ENCODE measurements around the gene SERPINA10. TPM values are rescaled to one million over a fixed set of nuclear protein-coding genes. Genes with fewer than 3 reads are reported as not detected.

SERPINA10 gene, protein sequence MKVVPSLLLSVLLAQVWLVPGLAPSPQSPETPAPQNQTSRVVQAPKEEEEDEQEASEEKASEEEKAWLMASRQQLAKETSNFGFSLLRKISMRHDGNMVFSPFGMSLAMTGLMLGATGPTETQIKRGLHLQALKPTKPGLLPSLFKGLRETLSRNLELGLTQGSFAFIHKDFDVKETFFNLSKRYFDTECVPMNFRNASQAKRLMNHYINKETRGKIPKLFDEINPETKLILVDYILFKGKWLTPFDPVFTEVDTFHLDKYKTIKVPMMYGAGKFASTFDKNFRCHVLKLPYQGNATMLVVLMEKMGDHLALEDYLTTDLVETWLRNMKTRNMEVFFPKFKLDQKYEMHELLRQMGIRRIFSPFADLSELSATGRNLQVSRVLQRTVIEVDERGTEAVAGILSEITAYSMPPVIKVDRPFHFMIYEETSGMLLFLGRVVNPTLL
- not detected for total RNA-seq

DNA sequence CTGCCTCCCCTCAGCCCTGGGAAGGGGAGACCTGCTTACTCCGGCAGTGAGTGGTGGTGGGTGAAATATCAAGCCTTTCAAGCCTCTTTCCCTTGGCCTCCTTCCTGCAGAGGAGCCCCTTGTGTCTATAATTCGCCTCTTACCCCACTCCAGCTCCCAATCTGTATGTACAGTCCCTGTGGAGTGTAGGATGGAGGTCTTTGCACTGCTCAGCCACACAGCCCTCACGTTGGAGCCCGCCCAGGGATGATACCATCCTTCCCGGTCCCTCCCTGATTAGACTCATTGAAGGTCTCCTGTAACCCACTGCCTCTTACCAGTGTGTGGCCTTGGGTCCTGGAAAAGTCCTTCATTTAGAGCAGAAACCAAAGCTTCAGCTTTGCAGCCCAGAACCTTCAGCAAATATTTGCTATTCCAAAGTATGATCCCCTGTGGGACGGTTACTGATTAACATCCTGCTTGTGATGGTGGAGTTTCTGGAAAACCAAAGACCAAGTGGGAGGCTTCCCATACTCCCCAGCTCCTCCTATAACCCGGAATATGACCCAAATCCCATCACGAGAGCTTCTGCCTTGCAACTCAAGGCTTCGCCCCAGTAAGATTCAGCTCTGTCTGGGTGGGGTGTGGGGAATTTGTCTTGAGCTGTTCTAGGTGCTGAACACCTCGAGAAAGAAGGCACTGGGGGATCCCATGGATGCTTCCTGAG is at the start of gene SERPINA10:
Gene SERPINA10, minus strand, starts transcription at position 397 of the 706 bp plus-strand sequence. CDS start 2,675 bp downstream, outside the sequence.
- DNase-seq = no peak
- H3K9me3 ChIP-seq = no peaks in the 10 kb centered on the region
- TF ChIP-seq POLR2A (IDR thresholded peaks at IDR 0.05) = no peak
- TF ChIP-seq, protein P1, sequence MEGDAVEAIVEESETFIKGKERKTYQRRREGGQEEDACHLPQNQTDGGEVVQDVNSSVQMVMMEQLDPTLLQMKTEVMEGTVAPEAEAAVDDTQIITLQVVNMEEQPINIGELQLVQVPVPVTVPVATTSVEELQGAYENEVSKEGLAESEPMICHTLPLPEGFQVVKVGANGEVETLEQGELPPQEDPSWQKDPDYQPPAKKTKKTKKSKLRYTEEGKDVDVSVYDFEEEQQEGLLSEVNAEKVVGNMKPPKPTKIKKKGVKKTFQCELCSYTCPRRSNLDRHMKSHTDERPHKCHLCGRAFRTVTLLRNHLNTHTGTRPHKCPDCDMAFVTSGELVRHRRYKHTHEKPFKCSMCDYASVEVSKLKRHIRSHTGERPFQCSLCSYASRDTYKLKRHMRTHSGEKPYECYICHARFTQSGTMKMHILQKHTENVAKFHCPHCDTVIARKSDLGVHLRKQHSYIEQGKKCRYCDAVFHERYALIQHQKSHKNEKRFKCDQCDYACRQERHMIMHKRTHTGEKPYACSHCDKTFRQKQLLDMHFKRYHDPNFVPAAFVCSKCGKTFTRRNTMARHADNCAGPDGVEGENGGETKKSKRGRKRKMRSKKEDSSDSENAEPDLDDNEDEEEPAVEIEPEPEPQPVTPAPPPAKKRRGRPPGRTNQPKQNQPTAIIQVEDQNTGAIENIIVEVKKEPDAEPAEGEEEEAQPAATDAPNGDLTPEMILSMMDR (IDR thresholded peaks at IDR 0.05) = no peak
- H3K27ac ChIP-seq = no peak within 1 kb of the TSS
- H3K27me3 ChIP-seq = peaks cover 0 to 76% (median 0%) of the 10 kb centered on the region in 4 donors
- peaks cover 0 to 21% (median 3%) of the 10 kb centered on the region in 3 donors for H3K4me1 ChIP-seq
- no peak within 1 kb of the TSS for H3K4me3 ChIP-seq
- WGBS, 2 donors = 76 to 78% methylated on average over 7 to 8 of the region's 10 CpGs
- intact Hi-C loops (cut with DNase I) = no loop called here
- H3K36me3 ChIP-seq = no peaks in the 10 kb centered on the region

DNA sequence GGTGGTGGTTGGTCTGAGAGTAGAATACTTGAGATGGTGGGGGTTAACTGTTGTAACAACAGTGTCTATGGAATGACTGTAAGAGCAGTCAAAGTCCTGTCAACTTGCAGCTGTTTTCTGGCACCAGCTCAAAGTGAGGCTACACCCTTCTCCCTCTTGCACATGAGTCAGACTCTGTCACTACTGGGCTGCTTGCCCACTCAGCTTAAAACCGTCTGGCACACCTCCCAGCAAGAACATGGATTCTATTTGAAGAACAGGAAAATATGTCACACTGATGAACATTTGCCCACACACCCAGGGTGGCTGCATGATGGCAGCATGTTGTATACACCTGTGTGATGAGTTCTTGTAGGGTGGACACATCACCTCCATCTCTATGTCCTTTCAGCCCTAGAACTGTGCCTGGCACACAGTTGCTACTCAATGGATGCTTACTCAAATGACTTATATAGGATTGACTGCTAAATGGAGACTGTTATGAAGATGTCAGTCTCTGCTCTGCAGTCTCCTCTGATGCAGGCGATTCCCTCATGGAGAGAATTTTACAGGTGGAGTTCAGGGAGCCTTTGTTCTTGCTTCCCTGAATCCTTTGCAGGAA is 49.4 kb upstream of the SERPINA10 start:
- 40 to 67% methylated on average over 1 to 2 of the region's 2 CpGs for WGBS, 2 donors
- H3K27ac ChIP-seq = peak overlapping the region; percentile 72 to 82 (median 78)
- no peaks in the 10 kb centered on the region for H3K36me3 ChIP-seq
- no peak overlapping the region for H3K4me3 ChIP-seq
- peaks cover 0 to 6% (median 0%) of the 10 kb centered on the region in 4 donors for H3K27me3 ChIP-seq
- no peaks in the 10 kb centered on the region for H3K9me3 ChIP-seq
- peaks cover 6 to 45% (median 30%) of the 10 kb centered on the region in 3 donors for H3K4me1 ChIP-seq
- TF ChIP-seq, protein P1 (IDR thresholded peaks at IDR 0.05) = no peak
- peak; percentile 32 for DNase-seq
- intact Hi-C loops (cut with DNase I) = no loop called here

DNA sequence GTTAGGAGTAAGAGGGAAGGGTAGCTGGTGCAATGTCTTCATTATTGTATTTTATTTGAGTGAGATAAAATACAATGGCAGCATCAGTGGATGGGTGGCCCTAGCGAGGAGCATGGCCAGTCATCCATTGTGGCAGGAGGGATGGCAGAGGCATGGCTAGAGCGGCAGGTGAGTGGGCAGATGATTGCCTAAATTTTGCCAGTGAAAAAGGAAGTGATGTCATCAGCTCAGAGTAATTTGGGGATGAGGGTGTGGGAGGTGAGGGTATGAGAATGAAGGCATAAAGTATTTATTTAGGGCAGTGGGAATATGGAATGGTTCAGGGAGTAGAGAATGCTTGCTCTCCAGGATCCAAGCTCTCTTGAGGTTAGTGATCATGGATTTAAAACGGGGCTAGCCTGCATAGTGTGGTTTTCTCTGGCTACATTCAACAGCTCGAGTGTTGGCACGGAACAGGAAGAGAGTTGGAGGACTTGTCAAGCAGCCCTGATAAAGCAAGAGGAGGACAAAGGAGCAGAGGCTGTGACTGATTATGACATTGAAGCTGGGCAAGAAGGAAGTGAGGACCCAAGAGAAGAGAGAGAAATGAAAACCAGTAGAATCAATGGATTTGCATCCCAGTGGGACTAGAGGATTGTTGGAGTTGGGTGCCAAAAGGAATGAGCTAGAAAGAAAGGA is 48.7 kb upstream of the SERPINA10 start:
- intact Hi-C loops (cut with DNase I) = no loop called here
- no peaks in the 10 kb centered on the region for H3K36me3 ChIP-seq
- H3K27ac ChIP-seq = peak overlapping the region; percentile 72 to 82 (median 78)
- peaks cover 0 to 6% (median 0%) of the 10 kb centered on the region in 4 donors for H3K27me3 ChIP-seq
- no peak for TF ChIP-seq POLR2A (IDR thresholded peaks at IDR 0.05)
- TF ChIP-seq, protein P1 (IDR thresholded peaks at IDR 0.05) = no peak
- DNase-seq = no peak
- H3K4me3 ChIP-seq = peak overlapping the region in 1 of 4 donors; percentile 10
- H3K4me1 ChIP-seq = peaks cover 6 to 45% (median 30%) of the 10 kb centered on the region in 3 donors
- H3K9me3 ChIP-seq = no peaks in the 10 kb centered on the region
- 17 to 24% methylated on average over 5 of the region's 5 CpGs for WGBS, 2 donors

DNA sequence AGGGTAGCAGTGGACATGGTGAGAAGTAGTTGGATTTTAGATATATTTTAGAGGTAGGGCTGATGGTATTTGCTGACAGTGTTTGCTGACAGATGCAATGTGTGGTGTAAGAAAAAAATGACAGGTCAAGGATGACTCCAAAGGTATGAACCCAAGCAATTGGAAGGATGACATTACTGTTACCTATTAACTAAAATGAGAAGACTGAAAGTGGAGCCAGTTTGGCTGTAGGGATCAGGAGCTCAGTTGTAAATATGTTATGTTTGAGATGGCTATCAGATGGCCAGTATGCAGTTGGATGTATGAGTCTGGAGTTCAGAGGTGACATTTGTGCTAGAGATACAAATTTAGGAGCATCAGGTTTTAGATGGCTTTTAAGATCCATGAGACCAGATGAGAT is 47.5 kb upstream of the SERPINA10 start:
- no peak overlapping the region for H3K27ac ChIP-seq
- intact Hi-C loops (cut with DNase I) = no loop called here
- peaks cover 0 to 2% (median 0%) of the 10 kb centered on the region in 4 donors for H3K27me3 ChIP-seq
- peaks cover 6 to 42% (median 30%) of the 10 kb centered on the region in 3 donors for H3K4me1 ChIP-seq
- no peak for DNase-seq
- no peaks in the 10 kb centered on the region for H3K9me3 ChIP-seq
- TF ChIP-seq, protein P1 (IDR thresholded peaks at IDR 0.05) = no peak
- TF ChIP-seq POLR2A (IDR thresholded peaks at IDR 0.05) = no peak
- no peak overlapping the region for H3K4me3 ChIP-seq
- no peaks in the 10 kb centered on the region for H3K36me3 ChIP-seq
